Immature natural killer cell (primary cell): ENCODE measurements around the gene FOXP1. TPM values are rescaled to one million over a fixed set of nuclear protein-coding genes. Genes with fewer than 3 reads are reported as not detected.

Experiments used
- DNase-seq, 3 donors: peaks; one replicate each; pipeline ENCODE4 v3.0.0; 2022; ENCODE audit warnings: mixed read lengths in 1 of 3
- H3K27ac Mint-ChIP-seq, 6 donors: one replicate each; pipeline ENCODE4 v1.8.0; 2020; ENCODE audit warnings: mixed read lengths in 6 of 6, mild to moderate bottlenecking in 5 of 6, inconsistent platforms in 4 of 6, moderate library complexity in 3 of 6
- H3K27me3 Mint-ChIP-seq, 3 donors: one replicate each; pipeline ENCODE4 v1.8.0; 2020 to 2021; ENCODE audit warnings: low read depth in 3 of 3, mild to moderate bottlenecking in 3 of 3, mixed read lengths in 3 of 3, moderate library complexity in 3 of 3, inconsistent platforms in 1 of 3
- H3K36me3 Mint-ChIP-seq, 3 donors: one replicate each; pipeline ENCODE4 v1.8.0; 2020; ENCODE audit warnings: mixed read lengths in 3 of 3, inconsistent platforms in 2 of 3, mild to moderate bottlenecking in 2 of 3
- H3K4me1 Mint-ChIP-seq, 2 donors: one replicate each; pipeline ENCODE4 v1.8.0; 2020; ENCODE audit warnings: inconsistent platforms in 2 of 2, mild to moderate bottlenecking in 2 of 2, mixed read lengths in 2 of 2, moderate library complexity in 1 of 2
- H3K4me3 Mint-ChIP-seq, 5 donors: one replicate each; pipeline ENCODE4 v1.8.0; 2020; ENCODE audit warnings: mild to moderate bottlenecking in 5 of 5, mixed read lengths in 5 of 5, inconsistent platforms in 3 of 5, moderate library complexity in 3 of 5
- H3K9me3 Mint-ChIP-seq, 6 donors: one replicate each; pipeline ENCODE4 v1.8.0; 2020; ENCODE audit warnings: mild to moderate bottlenecking in 6 of 6, mixed read lengths in 6 of 6, inconsistent platforms in 4 of 6, moderate library complexity in 3 of 6
- polyA plus RNA-seq, 3 donors: library from polyadenylated mRNA; unstranded; fragments of 300-500 nt; fragmentation: Illumina TruSeq; gene quantifications; one replicate each; pipeline ENCODE4 v1.2.3, GENCODE V29; 2021

The FOXP1 gene
- polyA plus RNA-seq, 3 donors from 2014 or later, result 68.2 to 133 (median 84.0) TPM

DNA sequence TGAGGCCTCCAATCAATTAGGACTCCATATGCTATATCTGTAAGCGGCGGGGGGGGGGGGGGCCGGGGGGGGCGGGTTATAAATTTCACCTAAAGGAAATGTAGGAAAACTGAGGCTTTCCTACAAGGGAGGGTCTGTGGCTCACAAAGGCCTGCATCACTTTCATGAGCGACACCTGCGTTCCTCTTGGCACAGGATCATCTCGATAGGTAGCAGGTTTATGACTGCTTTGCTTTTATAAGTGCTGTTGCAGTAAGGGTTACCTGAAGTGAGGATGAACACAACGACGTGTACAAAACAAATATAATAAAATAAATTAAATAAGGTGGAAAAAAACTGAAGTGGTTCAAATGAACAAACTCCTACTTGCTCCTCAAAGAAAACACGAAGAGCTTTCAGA, 194.3 kb downstream of the FOXP1 start:
- H3K9me3 Mint-ChIP-seq, result no peaks in the 10 kb centered on the region
- no peak overlapping the region for H3K27ac Mint-ChIP-seq
- H3K4me3 Mint-ChIP-seq, result no peak overlapping the region
- DNase-seq, result no peak
- peaks cover 51 to 54% of the 10 kb centered on the region in 2 donors for H3K4me1 Mint-ChIP-seq
- no peaks in the 10 kb centered on the region for H3K36me3 Mint-ChIP-seq
- no peaks in the 10 kb centered on the region for H3K27me3 Mint-ChIP-seq

GRCh38 chr3:71388535-71389120, 194.9 kb downstream of the FOXP1 start:
- Mint-ChIP-seq H3K27ac (peak overlapping the region in 1 of 6 donors; percentile 6), H3K27me3 (peaks cover 0 to 2% (median 0%) of the 10 kb centered on the region in 3 donors), H3K4me3 (peak overlapping the region in 1 of 5 donors; percentile 19), H3K9me3 (no peaks in the 10 kb centered on the region), H3K36me3 (no peaks in the 10 kb centered on the region), H3K4me1 (peaks cover 54 to 56% of the 10 kb centered on the region in 2 donors)
- no peak for DNase-seq

GRCh38 chr3:71387586-71387985, 195.9 kb downstream of the FOXP1 start:
- Mint-ChIP-seq H3K27me3 (peaks cover 0 to 3% (median 0%) of the 10 kb centered on the region in 3 donors), H3K36me3 (no peaks in the 10 kb centered on the region), H3K4me3 (no peak overlapping the region), H3K27ac (no peak overlapping the region), H3K4me1 (peaks cover 59 to 61% of the 10 kb centered on the region in 2 donors), H3K9me3 (no peaks in the 10 kb centered on the region)
- no peak for DNase-seq

DNA sequence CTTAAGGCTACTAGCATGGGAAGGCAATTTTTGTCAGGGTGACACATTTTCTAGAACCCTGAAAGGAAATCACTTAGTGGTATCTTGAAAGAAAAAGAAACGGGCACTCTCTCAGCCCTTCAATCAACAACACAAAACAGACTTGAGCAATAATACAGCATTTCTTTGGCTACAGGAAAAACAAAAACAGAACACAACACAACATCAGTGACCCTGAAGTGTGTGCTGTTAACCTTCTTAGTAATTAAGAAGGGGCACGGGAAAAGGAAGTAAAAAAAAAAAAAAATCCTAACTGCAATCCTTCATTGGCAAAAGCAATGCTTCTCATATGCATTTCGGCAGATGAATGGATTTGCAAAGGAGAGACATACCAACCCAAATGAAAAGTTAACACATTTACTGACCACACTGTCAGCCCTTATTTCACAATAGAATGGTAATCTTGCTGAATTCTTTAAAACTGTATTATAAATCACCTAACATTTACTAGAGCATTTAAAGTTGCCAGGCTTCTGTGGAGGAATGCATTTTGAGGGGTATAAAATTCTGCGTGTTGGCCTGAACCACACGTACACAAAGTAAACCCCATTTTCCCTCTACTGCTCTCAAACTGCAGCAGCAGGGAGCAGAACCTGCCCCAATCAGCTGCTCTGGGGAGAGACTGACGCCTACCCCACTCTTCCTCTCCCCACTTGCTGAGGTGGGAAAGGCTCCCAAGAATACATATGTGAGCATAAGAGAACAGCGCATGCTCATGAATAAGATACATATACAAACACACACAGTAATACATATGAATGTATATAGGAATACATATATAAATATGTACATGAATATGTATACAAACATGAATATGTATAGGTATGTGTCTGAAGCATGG, 198.5 kb downstream of the FOXP1 start:
- peaks cover 34 to 36% of the 10 kb centered on the region in 2 donors for H3K4me1 Mint-ChIP-seq
- H3K36me3 Mint-ChIP-seq, result no peaks in the 10 kb centered on the region
- no peaks in the 10 kb centered on the region for H3K9me3 Mint-ChIP-seq
- H3K27ac Mint-ChIP-seq, result peak overlapping the region; percentile 15 to 60 (median 26)
- no peak for DNase-seq
- H3K27me3 Mint-ChIP-seq, result peaks cover 0 to 3% (median 0%) of the 10 kb centered on the region in 3 donors
- H3K4me3 Mint-ChIP-seq, result peak overlapping the region in 3 of 5 donors; percentile 2 to 52 (median 34)

DNA sequence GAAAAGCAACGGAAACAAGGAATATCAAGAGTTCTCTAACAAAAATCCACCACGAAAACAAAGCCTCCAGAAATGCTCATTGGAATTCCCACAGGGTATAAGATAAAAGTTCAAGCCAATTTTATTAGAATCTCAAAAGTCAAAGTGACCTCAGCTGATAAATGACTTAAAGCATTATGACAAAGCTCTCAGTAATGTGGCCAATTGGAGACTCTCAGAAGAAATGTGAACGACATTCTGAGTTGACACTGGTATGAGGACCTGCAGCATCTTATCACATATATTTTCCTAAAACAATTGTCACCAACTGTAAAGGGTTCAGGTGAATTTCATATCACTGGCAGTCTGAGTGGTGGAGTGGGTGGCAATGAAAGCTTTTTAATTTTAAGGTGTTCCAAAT, 199.1 kb downstream of the FOXP1 start:
- Mint-ChIP-seq H3K4me3 (peak overlapping the region in 1 of 5 donors; percentile 52), H3K27me3 (peaks cover 0 to 3% (median 1%) of the 10 kb centered on the region in 3 donors), H3K27ac (peak overlapping the region; percentile 15 to 60 (median 26)), H3K36me3 (no peaks in the 10 kb centered on the region), H3K9me3 (no peaks in the 10 kb centered on the region), H3K4me1 (peaks cover 30% of the 10 kb centered on the region in 2 donors)
- DNase-seq, result no peak

- no peak overlapping the region for H3K27ac Mint-ChIP-seq
- peaks cover 0 to 5% (median 3%) of the 10 kb centered on the region in 3 donors for H3K27me3 Mint-ChIP-seq
- H3K36me3 Mint-ChIP-seq, result no peaks in the 10 kb centered on the region
- peaks cover 18% of the 10 kb centered on the region in 2 donors for H3K4me1 Mint-ChIP-seq
- DNase-seq, result no peak
- no peak overlapping the region for H3K4me3 Mint-ChIP-seq
- H3K9me3 Mint-ChIP-seq, result no peaks in the 10 kb centered on the region
Observed at GRCh38 chr3:71380096-71380495, 203.4 kb downstream of the FOXP1 start.

DNA sequence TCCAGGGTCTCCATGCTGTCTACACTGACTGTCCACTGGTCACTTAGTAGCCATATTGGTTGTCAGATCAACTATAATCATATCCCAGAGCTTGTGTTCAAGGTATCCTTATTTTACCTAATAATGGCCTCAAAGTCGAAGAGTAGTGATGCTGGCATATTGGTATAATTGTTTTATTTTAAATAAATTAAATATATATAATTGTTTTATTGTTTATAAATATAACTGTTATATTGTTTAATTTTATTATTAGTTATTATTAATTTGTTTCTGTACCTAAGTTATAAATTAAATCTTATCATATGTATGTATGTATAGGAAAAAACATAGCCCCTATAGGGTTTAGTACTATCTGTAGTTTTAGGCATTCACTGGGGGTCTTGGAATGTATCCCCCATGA, 205.0 kb downstream of the FOXP1 start:
- DNase-seq, result no peak
- Mint-ChIP-seq H3K36me3 (no peaks in the 10 kb centered on the region), H3K4me3 (no peak overlapping the region), H3K27me3 (peaks cover 0 to 3% (median 2%) of the 10 kb centered on the region in 3 donors), H3K4me1 (peaks cover 5% of the 10 kb centered on the region in 2 donors), H3K9me3 (no peaks in the 10 kb centered on the region), H3K27ac (no peak overlapping the region)

- Mint-ChIP-seq H3K4me3 (no peak overlapping the region), H3K9me3 (no peaks in the 10 kb centered on the region), H3K27ac (no peak overlapping the region), H3K4me1 (peaks cover 5 to 10% of the 10 kb centered on the region in 2 donors), H3K27me3 (peaks cover 0 to 3% (median 2%) of the 10 kb centered on the region in 3 donors), H3K36me3 (no peaks in the 10 kb centered on the region)
- no peak for DNase-seq
Observed at GRCh38 chr3:71376911-71377310, 206.6 kb downstream of the FOXP1 start.

DNA sequence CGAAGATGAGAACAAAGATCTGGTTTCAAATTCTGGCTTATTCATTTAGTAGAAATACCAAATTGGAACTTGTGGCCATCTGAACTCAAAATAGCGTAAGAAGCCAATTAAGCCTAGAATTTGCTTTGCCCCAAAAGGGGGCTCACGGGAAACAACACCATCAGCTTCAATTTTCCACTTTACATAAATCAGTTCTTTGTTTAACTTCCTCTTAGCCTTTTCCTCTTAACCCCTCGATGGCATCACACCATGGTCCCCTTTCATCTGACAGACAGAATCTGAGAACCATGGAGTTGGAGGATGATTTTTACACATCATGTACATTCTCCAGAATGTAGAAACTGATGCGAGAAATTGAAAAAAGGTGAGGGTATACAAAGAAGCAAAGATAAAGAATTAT, 207.0 kb downstream of the FOXP1 start:
- H3K27ac Mint-ChIP-seq, result no peak overlapping the region

GRCh38 chr3:71374582-71374981, 208.9 kb downstream of the FOXP1 start:
- Mint-ChIP-seq H3K4me1 (peaks cover 5 to 10% of the 10 kb centered on the region in 2 donors), H3K9me3 (no peaks in the 10 kb centered on the region), H3K36me3 (no peaks in the 10 kb centered on the region), H3K27ac (no peak overlapping the region), H3K4me3 (no peak overlapping the region), H3K27me3 (peaks cover 0 to 2% (median 2%) of the 10 kb centered on the region in 3 donors)
- DNase-seq, result no peak

More for the DNA sequence above, 207.0 kb downstream of the FOXP1 start:
- H3K4me3 Mint-ChIP-seq, result no peak overlapping the region
- H3K36me3 Mint-ChIP-seq, result no peaks in the 10 kb centered on the region
- DNase-seq, result no peak
- H3K4me1 Mint-ChIP-seq, result peaks cover 5 to 10% of the 10 kb centered on the region in 2 donors
- H3K27me3 Mint-ChIP-seq, result peaks cover 0 to 3% (median 2%) of the 10 kb centered on the region in 3 donors
- no peaks in the 10 kb centered on the region for H3K9me3 Mint-ChIP-seq

DNA sequence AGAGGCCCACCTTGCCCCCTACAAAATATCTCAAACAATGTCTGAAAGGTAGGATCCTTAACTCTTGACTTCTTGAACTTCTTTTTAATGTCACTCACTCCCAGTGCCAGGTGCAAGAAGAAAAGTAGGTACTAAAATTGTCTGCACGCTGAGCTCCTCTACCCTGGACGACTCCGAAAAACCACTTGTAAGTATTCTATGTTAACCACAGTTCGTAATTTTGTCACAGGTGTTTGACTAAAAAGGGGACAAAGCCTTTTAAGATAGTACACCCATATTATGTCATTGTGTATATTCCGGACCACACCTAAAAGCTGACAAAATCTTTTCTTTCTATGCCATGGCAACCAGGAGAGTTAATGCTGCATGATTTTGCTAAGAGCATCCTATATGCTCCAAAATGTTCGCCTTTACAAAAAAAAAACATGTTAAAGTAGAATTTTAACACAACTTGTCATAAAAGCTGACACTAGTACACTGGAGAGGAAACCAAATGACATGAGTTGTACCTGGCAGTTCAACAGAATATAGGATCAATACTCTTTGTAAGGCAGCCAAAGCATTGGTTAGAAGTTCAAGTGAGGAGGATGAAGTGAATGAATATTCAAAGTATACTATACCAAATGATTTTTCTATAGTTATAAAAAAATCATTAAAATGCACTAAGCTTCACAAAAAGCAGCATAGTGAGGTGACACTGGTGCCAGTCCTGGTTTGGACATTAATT, 210.5 kb downstream of the FOXP1 start:
- Mint-ChIP-seq H3K4me3 (no peak overlapping the region), H3K27ac (no peak overlapping the region), H3K4me1 (peaks cover 5 to 10% of the 10 kb centered on the region in 2 donors), H3K27me3 (no peaks in the 10 kb centered on the region), H3K9me3 (no peaks in the 10 kb centered on the region), H3K36me3 (no peaks in the 10 kb centered on the region)
- DNase-seq, result no peak

DNA sequence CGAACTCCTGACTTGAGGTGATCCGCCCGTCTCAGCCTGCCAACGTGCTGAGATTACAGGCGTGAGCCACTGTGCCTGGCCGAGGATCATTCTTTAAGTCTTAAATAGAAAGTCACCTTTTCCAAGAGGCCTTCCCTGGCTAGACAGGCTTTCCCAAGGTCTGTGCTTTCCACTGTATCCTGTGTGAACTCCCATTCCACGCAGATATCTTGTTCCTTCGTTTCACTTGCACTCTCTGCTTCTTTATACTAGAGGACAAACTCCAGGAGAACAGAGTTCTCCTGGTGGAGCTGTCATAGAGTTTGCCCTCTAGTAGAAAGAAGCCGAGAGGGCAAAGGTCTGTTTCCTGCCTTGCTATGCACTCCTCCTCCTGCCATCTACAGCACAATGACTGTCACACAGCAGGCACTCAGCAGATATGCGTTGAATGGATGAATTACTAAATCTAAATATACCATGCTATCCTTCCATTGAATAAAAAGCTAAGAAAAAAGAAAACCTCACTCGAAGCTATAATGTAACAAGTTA, 211.2 kb downstream of the FOXP1 start:
- Mint-ChIP-seq H3K9me3 (no peaks in the 10 kb centered on the region), H3K27ac (no peak overlapping the region), H3K4me1 (peaks cover 5 to 10% of the 10 kb centered on the region in 2 donors), H3K36me3 (no peaks in the 10 kb centered on the region), H3K4me3 (no peak overlapping the region), H3K27me3 (no peaks in the 10 kb centered on the region)
- no peak for DNase-seq

GRCh38 chr3:71371282-71371681, 212.2 kb downstream of the FOXP1 start:
- H3K27ac Mint-ChIP-seq, result peak overlapping the region in 2 of 6 donors; percentile 14 to 48
- no peak for DNase-seq
- H3K9me3 Mint-ChIP-seq, result no peaks in the 10 kb centered on the region
- H3K36me3 Mint-ChIP-seq, result peaks cover 0 to 5% (median 0%) of the 10 kb centered on the region in 3 donors
- H3K4me3 Mint-ChIP-seq, result no peak overlapping the region
- no peaks in the 10 kb centered on the region for H3K27me3 Mint-ChIP-seq
- peaks cover 5 to 10% of the 10 kb centered on the region in 2 donors for H3K4me1 Mint-ChIP-seq
